H9 (cell line): ENCODE results near the gene EDDM3A. TPM values are rescaled to one million over a fixed set of nuclear protein-coding genes. Genes with fewer than 3 reads are reported as not detected.

Experiments
- DNase-seq: peaks from one replicate; pipeline ENCODE4 v3.0.0-alpha.2; 2017
- H2AFZ ChIP-seq: one replicate; pipeline ENCODE4 v1.6.1; 2013; ENCODE audit warnings: mild to moderate bottlenecking, low read length, control low read depth, moderate library complexity
- H2AK5ac ChIP-seq: 2 replicates; pipeline ENCODE4 v1.6.1; 2013; ENCODE audit warnings: low read length, control low read depth, mixed read lengths; ENCODE audit not compliant: insufficient read length
- H2BK120ac ChIP-seq: one replicate; pipeline ENCODE4 v1.6.1; 2013; ENCODE audit warnings: low read depth, mild to moderate bottlenecking, low read length, control low read depth, inconsistent platforms; ENCODE audit not compliant: poor library complexity, severe bottlenecking
- H2BK12ac ChIP-seq: 2 replicates; pipeline ENCODE4 v1.6.1; 2013; ENCODE audit warnings: low read length, control low read depth, mixed read lengths, low read depth; ENCODE audit not compliant: insufficient read length
- H2BK15ac ChIP-seq: 2 replicates; pipeline ENCODE4 v1.6.1; 2013; ENCODE audit warnings: low read depth, low read length, control low read depth
- H2BK20ac ChIP-seq: one replicate; pipeline ENCODE4 v1.6.1; 2013; ENCODE audit warnings: low read depth, mild to moderate bottlenecking, low read length, control low read depth, inconsistent platforms; ENCODE audit not compliant: poor library complexity, severe bottlenecking
- H2BK5ac ChIP-seq: 2 replicates; pipeline ENCODE4 v1.6.1; 2013; ENCODE audit warnings: low read length, control low read depth, mixed read lengths; ENCODE audit not compliant: insufficient read length
- H3K14ac ChIP-seq: 2 replicates; pipeline ENCODE4 v1.6.1; 2013; ENCODE audit warnings: low read length, control low read depth; ENCODE audit not compliant: insufficient read depth
- H3K18ac ChIP-seq: 2 replicates; pipeline ENCODE4 v1.6.1; 2013; ENCODE audit warnings: low read depth, mild to moderate bottlenecking, mixed read lengths, low read length, control low read depth; ENCODE audit not compliant: insufficient read length
- H3K23ac ChIP-seq: 2 replicates; pipeline ENCODE4 v1.6.1; 2013; ENCODE audit warnings: low read length, control low read depth, mixed read lengths, low read depth; ENCODE audit not compliant: insufficient read length
- H3K23me2 ChIP-seq: 2 replicates; pipeline ENCODE4 v1.6.1; 2013; ENCODE audit warnings: low read depth, mild to moderate bottlenecking, mixed read lengths, low read length, control low read depth; ENCODE audit not compliant: insufficient read length, poor library complexity, severe bottlenecking
- H3K27ac ChIP-seq: 2 replicates; pipeline ENCODE4 v1.5.1; 2013; ENCODE audit warnings: low read length, control low read depth, mixed read lengths, low read depth; ENCODE audit not compliant: insufficient read length
- H3K27me3 ChIP-seq: 2 replicates; pipeline ENCODE4 v1.6.1; 2013; ENCODE audit warnings: low read length, control low read depth, inconsistent platforms; ENCODE audit not compliant: insufficient read depth
- H3K4ac ChIP-seq: 2 replicates; pipeline ENCODE4 v1.6.1; 2013; ENCODE audit warnings: low read depth, mild to moderate bottlenecking, control low read depth, inconsistent platforms, low read length, moderate library complexity
- H3K4me1 ChIP-seq: 2 replicates; pipeline ENCODE4 v1.6.1; 2013; ENCODE audit warnings: low read length, control low read depth, inconsistent platforms; ENCODE audit not compliant: insufficient read depth
- H3K4me2 ChIP-seq: 2 replicates; pipeline ENCODE4 v1.6.1; 2013; ENCODE audit warnings: low read length, control low read depth, mixed read lengths; ENCODE audit not compliant: insufficient read length, insufficient read depth
- H3K56ac ChIP-seq: 2 replicates; pipeline ENCODE4 v1.6.1; 2013; ENCODE audit warnings: low read depth, mild to moderate bottlenecking, mixed read lengths, low read length, control low read depth; ENCODE audit not compliant: insufficient read length
- H3K79me1 ChIP-seq: 2 replicates; pipeline ENCODE4 v1.6.1; 2013; ENCODE audit warnings: low read depth, mild to moderate bottlenecking, moderate library complexity, low read length, control low read depth, inconsistent platforms; ENCODE audit not compliant: insufficient read depth, poor library complexity, severe bottlenecking
- H3K79me2 ChIP-seq: 2 replicates; pipeline ENCODE4 v1.6.1; 2013; ENCODE audit warnings: low read length, control low read depth, inconsistent platforms; ENCODE audit not compliant: insufficient read depth
- H3K9ac ChIP-seq: 2 replicates; pipeline ENCODE4 v1.6.1; 2013; ENCODE audit warnings: low read length, control low read depth, mixed read lengths; ENCODE audit not compliant: insufficient read length; ENCODE audit errors: extremely low read depth
- H3K9me3 ChIP-seq: one replicate; pipeline ENCODE4 v1.6.1; 2013; ENCODE audit warnings: low read depth, low read length, inconsistent platforms; ENCODE audit not compliant: control insufficient read depth
- H3T11ph ChIP-seq: one replicate; pipeline ENCODE4 v1.6.1; 2013; ENCODE audit warnings: mild to moderate bottlenecking, low read length, control low read depth, inconsistent platforms
- H4K20me1 ChIP-seq: one replicate; pipeline ENCODE4 v1.6.1; 2013; ENCODE audit not compliant: control insufficient read depth, insufficient read length, insufficient read depth
- H4K5ac ChIP-seq: 2 replicates; pipeline ENCODE4 v1.6.1; 2013; ENCODE audit warnings: low read depth, mild to moderate bottlenecking, mixed read lengths, low read length, control low read depth; ENCODE audit not compliant: insufficient read length
- H4K8ac ChIP-seq: replicated peaks from 2 replicates; pipeline ENCODE4 v1.6.1; 2013; ENCODE audit warnings: low read length, control low read depth, mixed read lengths, low read depth; ENCODE audit not compliant: insufficient read length
- H4K91ac ChIP-seq: 2 replicates; pipeline ENCODE4 v1.6.1; 2013; ENCODE audit warnings: low read depth, mild to moderate bottlenecking, moderate library complexity, mixed read lengths, low read length, control low read depth; ENCODE audit not compliant: insufficient read length
- H3K27ac Mint-ChIP-seq, 3 experiments: 2 replicates in 2 of 3; 3 replicates in 1 of 3; pipeline ENCODE4 v1.8.0; 2020 to 2021; ENCODE audit warnings: mixed read lengths in 3 of 3, mild to moderate bottlenecking in 1 of 3, moderate library complexity in 1 of 3
- H3K27me3 Mint-ChIP-seq: 2 replicates; pipeline ENCODE4 v1.8.0; 2021; ENCODE audit warnings: low read depth, mild to moderate bottlenecking, moderate library complexity, mixed read lengths
- H3K36me3 Mint-ChIP-seq, 3 experiments: 2 replicates in 2 of 3; 3 replicates in 1 of 3; pipeline ENCODE4 v1.8.0; 2020 to 2021; ENCODE audit warnings: low read depth in 3 of 3, mixed read lengths in 3 of 3; ENCODE audit not compliant: insufficient read depth in 1 of 3
- H3K4me1 Mint-ChIP-seq, 2 experiments: 2 replicates each; pipeline ENCODE4 v1.8.0; 2020; ENCODE audit warnings: mixed read lengths in 2 of 2
- H3K4me3 Mint-ChIP-seq, 2 experiments: 2 replicates in 1 of 2; 3 replicates in 1 of 2; pipeline ENCODE4 v1.8.0; 2020 to 2021; ENCODE audit warnings: mild to moderate bottlenecking in 2 of 2, mixed read lengths in 2 of 2, moderate library complexity in 1 of 2
- H3K9me3 Mint-ChIP-seq, 2 experiments: 2 replicates in 1 of 2; 3 replicates in 1 of 2; pipeline ENCODE4 v1.8.0; 2020; ENCODE audit warnings: mild to moderate bottlenecking in 2 of 2, mixed read lengths in 2 of 2, moderate library complexity in 1 of 2
- WGBS: extraction: QIAGEN DNeasy Blood & Tissue Kit; methylation state at CpG from one replicate; pipeline ENCODE4 v1.1.7; 2013; ENCODE audit warnings: missing lambda C conversion rate, low lambda C conversion rate, mixed read lengths; ENCODE audit not compliant: insufficient read length; ENCODE audit errors: extremely low coverage; 5-methylcytosine and 5-hydroxymethylcytosine counted together
- total RNA-seq: library from RNA; stranded (reverse); gene quantifications from 2 replicates; pipeline ENCODE4 v1.2.1, GENCODE V29; 2021
- TF ChIP-seq, protein P1 (sequence below): fragments of 200-600 bp; sonication (generic); conservative IDR thresholded peaks from 3 replicates; pipeline ENCODE4 v1.8.0; 2021; ENCODE audit warnings: antibody characterized with exemption, mild to moderate bottlenecking

Gene EDDM3A
- total RNA-seq, 1 experiment from 2014 or later: not detected

DNA sequence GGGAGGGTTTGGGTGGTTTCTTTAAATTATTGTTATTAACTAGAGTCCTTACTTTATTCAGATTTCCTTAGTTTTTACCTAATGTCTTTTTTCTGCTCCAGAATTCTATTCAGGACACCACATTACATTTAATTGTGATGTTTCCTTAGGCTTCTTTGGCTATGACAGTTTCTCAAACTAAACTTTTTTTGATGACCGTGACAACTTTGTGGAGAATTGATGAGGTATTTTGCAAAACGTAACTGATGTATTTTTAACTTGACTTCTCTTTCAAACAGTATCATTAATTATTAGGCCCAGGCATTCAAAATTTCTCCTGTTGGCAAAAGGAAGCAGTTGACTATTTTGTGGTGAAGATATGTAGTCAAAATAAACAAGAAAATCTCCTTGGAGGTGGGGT, 45.9 kb downstream of the EDDM3A start:
- H3K27ac Mint-ChIP-seq: no peak overlapping the region
- no peaks in the 10 kb centered on the region for H3K23me2 ChIP-seq
- TF ChIP-seq, protein P1, sequence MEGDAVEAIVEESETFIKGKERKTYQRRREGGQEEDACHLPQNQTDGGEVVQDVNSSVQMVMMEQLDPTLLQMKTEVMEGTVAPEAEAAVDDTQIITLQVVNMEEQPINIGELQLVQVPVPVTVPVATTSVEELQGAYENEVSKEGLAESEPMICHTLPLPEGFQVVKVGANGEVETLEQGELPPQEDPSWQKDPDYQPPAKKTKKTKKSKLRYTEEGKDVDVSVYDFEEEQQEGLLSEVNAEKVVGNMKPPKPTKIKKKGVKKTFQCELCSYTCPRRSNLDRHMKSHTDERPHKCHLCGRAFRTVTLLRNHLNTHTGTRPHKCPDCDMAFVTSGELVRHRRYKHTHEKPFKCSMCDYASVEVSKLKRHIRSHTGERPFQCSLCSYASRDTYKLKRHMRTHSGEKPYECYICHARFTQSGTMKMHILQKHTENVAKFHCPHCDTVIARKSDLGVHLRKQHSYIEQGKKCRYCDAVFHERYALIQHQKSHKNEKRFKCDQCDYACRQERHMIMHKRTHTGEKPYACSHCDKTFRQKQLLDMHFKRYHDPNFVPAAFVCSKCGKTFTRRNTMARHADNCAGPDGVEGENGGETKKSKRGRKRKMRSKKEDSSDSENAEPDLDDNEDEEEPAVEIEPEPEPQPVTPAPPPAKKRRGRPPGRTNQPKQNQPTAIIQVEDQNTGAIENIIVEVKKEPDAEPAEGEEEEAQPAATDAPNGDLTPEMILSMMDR: no peak

More for the DNA sequence above, 45.9 kb downstream of the EDDM3A start:
- no peak for DNase-seq
- no peaks in the 10 kb centered on the region; the same call in 1 of the 2 replicates for H3K27me3 Mint-ChIP-seq
- H2BK120ac ChIP-seq: no peak overlapping the region
- H2BK5ac ChIP-seq: no peak overlapping the region
- no peaks in the 10 kb centered on the region for H4K20me1 ChIP-seq
- no peak overlapping the region for H3K9ac ChIP-seq
- no peak overlapping the region for H2AK5ac ChIP-seq
- no peak overlapping the region for H3T11ph ChIP-seq
- H3K79me2 ChIP-seq: no peaks in the 10 kb centered on the region
- H3K79me1 ChIP-seq: no peaks in the 10 kb centered on the region
- no peak overlapping the region for H2BK20ac ChIP-seq
- no peak overlapping the region for H3K56ac ChIP-seq
- no peak overlapping the region for H2AFZ ChIP-seq
- H4K8ac ChIP-seq: no peak overlapping the region
- peaks cover 4% of the 10 kb centered on the region for H3K4me1 ChIP-seq
- H3K9me3 Mint-ChIP-seq: no peaks in the 10 kb centered on the region
- H2BK15ac ChIP-seq: no peak overlapping the region
- H4K5ac ChIP-seq: no peak overlapping the region
- no peak overlapping the region for H3K14ac ChIP-seq
- no peak overlapping the region for H3K4me2 ChIP-seq
- H3K4me1 Mint-ChIP-seq: peaks cover 29% of the 10 kb centered on the region in 2 experiments
- H3K27me3 ChIP-seq: no peaks in the 10 kb centered on the region
- H3K9me3 ChIP-seq: no peaks in the 10 kb centered on the region
- no peak overlapping the region for H4K91ac ChIP-seq
- no peak overlapping the region for H3K4ac ChIP-seq
- H2BK12ac ChIP-seq: no peak overlapping the region
- no peak overlapping the region for H3K4me3 Mint-ChIP-seq
- H3K23ac ChIP-seq: no peak overlapping the region
- H3K36me3 Mint-ChIP-seq: no peaks in the 10 kb centered on the region
- no CpG with 5 or more reads among the region's 2 CpGs for WGBS
- no peak overlapping the region for H3K18ac ChIP-seq
- H3K27ac ChIP-seq: no peak overlapping the region
